Erythroblast (primary cell): ENCODE data around the gene CCDC87.
"Not testable (repeated sequence)": the region's sequence is repeated elsewhere in the genome, so short reads cannot be mapped to it uniquely, and the experiment has no call there.

Experiments
- GATA1 ChIP-seq: IDR thresholded peaks from 2 replicates; pipeline ENCODE4 v1.6.1; 2011; ENCODE audit warnings: low read depth, mild to moderate bottlenecking, control low read depth, low read length, moderate library complexity
- POLR2A ChIP-seq: IDR thresholded peaks from 2 replicates; pipeline ENCODE4 v1.6.1; 2011; ENCODE audit warnings: mild to moderate bottlenecking, low read length

DNA sequence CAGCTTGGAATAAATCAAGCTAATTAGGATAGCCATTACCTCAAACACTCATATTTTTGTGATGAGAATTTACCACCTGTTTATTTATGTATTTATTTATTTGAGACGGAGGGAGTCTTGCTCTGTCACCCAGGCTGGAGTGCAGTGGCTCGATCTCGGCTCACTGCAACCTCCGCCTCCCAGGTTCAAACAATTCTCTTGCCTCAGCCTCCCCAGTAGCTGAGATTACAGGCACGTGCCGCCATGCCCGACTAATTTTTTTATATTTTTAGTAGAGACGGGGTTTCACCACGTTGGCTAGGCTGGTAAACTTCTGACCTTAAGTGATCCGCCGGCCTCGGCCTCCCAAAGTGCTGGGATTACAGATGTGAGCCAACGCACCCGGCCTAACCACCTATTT, 47.9 kb downstream of the CCDC87 start:
- not testable (repeated sequence) for TF ChIP-seq POLR2A, GATA1
